Fibroblast of pulmonary artery (primary cell): ENCODE measurements around the gene SLC7A14.

Source experiments
- DNase-seq: peaks from one replicate; pipeline ENCODE4 v3.0.0-alpha.2; 2010; ENCODE audit warnings: low read depth
- H3K4me3 ChIP-seq: replicated peaks from 2 replicates; pipeline ENCODE4 v1.5.1; 2011; ENCODE audit warnings: low read depth, mild to moderate bottlenecking, control low read depth, low read length, moderate library complexity
- CTCF ChIP-seq: IDR thresholded peaks from 2 replicates; pipeline ENCODE4 v1.5.1; 2011; ENCODE audit warnings: mild to moderate bottlenecking, control low read depth, low read length, inconsistent platforms; ENCODE audit errors: missing control alignments

The SLC7A14 gene

GRCh38 chr3:170487031-170487430 is 98.8 kb downstream of the SLC7A14 start:
- H3K4me3 ChIP-seq: no peak overlapping the region
- DNase-seq: no peak
- no peak for TF ChIP-seq CTCF

DNA sequence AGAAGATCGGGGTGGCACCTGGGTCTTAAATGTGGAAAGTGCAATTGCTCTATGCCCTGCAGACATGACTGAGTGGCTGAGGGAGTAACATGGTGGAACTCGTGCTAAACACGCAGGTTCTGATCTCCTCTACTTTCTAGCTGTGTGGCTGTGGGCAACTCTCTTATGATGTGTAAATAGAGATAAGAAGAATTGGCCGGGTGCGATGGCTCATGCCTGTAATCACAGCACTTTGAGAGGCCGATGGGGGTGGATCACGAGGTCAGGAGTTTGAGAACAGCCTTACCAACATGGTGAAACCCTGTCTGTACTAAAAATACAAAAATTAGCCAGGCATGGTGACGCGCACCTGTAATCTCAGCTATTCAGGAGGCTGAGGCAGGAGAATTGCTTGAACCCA is 99.5 kb downstream of the SLC7A14 start:
- no peak for TF ChIP-seq CTCF
- no peak overlapping the region for H3K4me3 ChIP-seq
- no peak for DNase-seq

GRCh38 chr3:170485696-170486095 is 100.2 kb downstream of the SLC7A14 start:
- TF ChIP-seq CTCF: no peak
- H3K4me3 ChIP-seq: no peak overlapping the region
- DNase-seq: no peak

GRCh38 chr3:170485294-170485693 is 100.6 kb downstream of the SLC7A14 start:
- TF ChIP-seq CTCF: no peak
- no peak for DNase-seq

DNA sequence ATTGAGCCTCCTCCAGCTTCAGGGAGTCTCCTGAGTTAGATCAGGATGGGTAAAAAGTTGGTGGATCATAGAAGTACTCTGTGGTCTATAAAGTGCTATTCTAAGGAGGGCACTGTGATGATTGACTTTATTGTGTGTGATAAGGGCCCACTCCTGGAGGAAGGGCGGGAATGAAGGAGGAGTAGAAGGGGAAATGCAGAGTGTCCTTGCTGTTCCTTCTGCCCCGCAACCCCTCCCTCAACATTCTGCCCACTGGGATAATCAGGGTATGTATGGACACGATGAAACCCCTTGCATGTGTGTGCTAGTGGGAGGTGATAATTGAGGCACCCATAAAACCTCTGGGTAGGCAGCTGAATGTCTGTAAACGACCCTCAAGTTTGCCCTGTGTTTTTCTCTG is 101.0 kb downstream of the SLC7A14 start:
- DNase-seq: no peak
- no peak for TF ChIP-seq CTCF

More at GRCh38 chr3:170485294-170485693, 100.6 kb downstream of the SLC7A14 start:
- no peak overlapping the region for H3K4me3 ChIP-seq

DNA sequence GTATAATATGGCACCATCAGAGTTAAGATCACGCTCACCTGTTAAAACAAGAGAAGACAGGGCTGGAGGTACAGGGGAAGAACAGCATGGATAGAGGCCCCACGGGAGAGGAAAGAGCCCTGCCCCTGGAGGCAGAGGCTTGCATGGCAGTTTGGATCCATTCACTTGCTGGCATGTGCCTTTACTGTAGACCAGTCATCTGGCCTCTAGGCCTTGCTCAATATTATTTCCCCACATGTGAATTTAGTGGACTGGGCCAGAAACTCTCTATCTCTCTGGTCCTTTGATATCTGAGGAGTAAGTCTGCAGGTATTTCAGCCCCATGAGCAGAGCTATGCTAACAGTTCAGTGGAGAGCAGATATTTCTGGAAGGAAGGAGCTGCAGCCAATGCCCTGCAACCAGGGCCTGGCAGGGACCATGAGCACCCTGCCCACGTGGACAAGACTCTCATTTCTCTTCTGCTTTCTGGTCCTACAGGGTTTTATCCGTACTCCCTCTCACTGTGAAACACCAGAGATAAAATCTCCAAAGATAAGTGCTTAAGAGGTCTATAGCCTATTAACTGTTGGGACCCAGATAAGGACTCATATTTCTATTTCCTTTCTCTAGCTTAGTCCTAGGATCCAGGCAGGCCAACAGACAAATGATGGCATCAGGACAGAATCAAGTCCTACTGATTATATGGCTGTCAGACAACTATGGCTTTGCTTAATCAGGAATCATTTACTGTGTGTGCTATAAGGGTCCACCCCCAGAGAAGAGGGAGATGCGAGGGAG is 102.2 kb downstream of the SLC7A14 start:
- DNase-seq: no peak
- TF ChIP-seq CTCF: peak; percentile 23
- H3K4me3 ChIP-seq: no peak overlapping the region

More for the DNA sequence above, 101.0 kb downstream of the SLC7A14 start:
- H3K4me3 ChIP-seq: no peak overlapping the region

DNA sequence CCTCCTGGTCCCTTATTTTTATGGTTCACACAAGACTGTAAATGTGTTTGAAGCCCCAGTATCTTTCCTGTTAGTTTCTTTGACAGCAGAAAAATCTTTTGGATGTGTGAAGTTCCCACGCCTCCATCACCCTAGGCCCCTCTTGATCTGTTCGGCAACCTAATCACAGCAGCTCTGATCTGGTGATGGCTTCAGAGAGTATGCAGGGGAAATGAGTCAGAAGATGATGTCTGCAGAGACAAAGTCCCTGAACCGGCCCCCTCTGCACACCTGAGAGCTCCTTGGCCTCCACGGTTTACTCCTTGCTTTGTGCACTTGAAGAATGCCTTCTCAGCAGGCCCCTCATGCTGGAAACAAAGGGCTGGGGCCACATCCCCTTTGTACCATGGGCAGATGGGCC is 103.7 kb downstream of the SLC7A14 start:
- TF ChIP-seq CTCF: no peak
- no peak for DNase-seq

More for the DNA sequence above, 103.7 kb downstream of the SLC7A14 start:
- H3K4me3 ChIP-seq: no peak overlapping the region
